ENCODE data around the gene VOPP1. TPM values are rescaled to one million over a fixed set of nuclear protein-coding genes. Genes with fewer than 3 reads are reported as not detected.

VOPP1 gene
- total and polyA plus RNA-seq, 9 of the 15 experiments (the other 6 are each of a cell fraction or from before 2014, with no cell fraction given): 8.2 to 45.8 (median 31.2) TPM

- TF ChIP-seq, protein P1, sequence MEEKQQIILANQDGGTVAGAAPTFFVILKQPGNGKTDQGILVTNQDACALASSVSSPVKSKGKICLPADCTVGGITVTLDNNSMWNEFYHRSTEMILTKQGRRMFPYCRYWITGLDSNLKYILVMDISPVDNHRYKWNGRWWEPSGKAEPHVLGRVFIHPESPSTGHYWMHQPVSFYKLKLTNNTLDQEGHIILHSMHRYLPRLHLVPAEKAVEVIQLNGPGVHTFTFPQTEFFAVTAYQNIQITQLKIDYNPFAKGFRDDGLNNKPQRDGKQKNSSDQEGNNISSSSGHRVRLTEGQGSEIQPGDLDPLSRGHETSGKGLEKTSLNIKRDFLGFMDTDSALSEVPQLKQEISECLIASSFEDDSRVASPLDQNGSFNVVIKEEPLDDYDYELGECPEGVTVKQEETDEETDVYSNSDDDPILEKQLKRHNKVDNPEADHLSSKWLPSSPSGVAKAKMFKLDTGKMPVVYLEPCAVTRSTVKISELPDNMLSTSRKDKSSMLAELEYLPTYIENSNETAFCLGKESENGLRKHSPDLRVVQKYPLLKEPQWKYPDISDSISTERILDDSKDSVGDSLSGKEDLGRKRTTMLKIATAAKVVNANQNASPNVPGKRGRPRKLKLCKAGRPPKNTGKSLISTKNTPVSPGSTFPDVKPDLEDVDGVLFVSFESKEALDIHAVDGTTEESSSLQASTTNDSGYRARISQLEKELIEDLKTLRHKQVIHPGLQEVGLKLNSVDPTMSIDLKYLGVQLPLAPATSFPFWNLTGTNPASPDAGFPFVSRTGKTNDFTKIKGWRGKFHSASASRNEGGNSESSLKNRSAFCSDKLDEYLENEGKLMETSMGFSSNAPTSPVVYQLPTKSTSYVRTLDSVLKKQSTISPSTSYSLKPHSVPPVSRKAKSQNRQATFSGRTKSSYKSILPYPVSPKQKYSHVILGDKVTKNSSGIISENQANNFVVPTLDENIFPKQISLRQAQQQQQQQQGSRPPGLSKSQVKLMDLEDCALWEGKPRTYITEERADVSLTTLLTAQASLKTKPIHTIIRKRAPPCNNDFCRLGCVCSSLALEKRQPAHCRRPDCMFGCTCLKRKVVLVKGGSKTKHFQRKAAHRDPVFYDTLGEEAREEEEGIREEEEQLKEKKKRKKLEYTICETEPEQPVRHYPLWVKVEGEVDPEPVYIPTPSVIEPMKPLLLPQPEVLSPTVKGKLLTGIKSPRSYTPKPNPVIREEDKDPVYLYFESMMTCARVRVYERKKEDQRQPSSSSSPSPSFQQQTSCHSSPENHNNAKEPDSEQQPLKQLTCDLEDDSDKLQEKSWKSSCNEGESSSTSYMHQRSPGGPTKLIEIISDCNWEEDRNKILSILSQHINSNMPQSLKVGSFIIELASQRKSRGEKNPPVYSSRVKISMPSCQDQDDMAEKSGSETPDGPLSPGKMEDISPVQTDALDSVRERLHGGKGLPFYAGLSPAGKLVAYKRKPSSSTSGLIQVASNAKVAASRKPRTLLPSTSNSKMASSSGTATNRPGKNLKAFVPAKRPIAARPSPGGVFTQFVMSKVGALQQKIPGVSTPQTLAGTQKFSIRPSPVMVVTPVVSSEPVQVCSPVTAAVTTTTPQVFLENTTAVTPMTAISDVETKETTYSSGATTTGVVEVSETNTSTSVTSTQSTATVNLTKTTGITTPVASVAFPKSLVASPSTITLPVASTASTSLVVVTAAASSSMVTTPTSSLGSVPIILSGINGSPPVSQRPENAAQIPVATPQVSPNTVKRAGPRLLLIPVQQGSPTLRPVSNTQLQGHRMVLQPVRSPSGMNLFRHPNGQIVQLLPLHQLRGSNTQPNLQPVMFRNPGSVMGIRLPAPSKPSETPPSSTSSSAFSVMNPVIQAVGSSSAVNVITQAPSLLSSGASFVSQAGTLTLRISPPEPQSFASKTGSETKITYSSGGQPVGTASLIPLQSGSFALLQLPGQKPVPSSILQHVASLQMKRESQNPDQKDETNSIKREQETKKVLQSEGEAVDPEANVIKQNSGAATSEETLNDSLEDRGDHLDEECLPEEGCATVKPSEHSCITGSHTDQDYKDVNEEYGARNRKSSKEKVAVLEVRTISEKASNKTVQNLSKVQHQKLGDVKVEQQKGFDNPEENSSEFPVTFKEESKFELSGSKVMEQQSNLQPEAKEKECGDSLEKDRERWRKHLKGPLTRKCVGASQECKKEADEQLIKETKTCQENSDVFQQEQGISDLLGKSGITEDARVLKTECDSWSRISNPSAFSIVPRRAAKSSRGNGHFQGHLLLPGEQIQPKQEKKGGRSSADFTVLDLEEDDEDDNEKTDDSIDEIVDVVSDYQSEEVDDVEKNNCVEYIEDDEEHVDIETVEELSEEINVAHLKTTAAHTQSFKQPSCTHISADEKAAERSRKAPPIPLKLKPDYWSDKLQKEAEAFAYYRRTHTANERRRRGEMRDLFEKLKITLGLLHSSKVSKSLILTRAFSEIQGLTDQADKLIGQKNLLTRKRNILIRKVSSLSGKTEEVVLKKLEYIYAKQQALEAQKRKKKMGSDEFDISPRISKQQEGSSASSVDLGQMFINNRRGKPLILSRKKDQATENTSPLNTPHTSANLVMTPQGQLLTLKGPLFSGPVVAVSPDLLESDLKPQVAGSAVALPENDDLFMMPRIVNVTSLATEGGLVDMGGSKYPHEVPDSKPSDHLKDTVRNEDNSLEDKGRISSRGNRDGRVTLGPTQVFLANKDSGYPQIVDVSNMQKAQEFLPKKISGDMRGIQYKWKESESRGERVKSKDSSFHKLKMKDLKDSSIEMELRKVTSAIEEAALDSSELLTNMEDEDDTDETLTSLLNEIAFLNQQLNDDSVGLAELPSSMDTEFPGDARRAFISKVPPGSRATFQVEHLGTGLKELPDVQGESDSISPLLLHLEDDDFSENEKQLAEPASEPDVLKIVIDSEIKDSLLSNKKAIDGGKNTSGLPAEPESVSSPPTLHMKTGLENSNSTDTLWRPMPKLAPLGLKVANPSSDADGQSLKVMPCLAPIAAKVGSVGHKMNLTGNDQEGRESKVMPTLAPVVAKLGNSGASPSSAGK (IDR thresholded peaks at IDR 0.05): peak; percentile 52; the same call in 1 of the 2 replicates
- no peak for TF ChIP-seq CHD4 (IDR thresholded peaks at IDR 0.05; ENCODE audit: insufficient read depth, insufficient replicate concordance, low read depth, low read length, poor library complexity, severe bottlenecking)
- peak; percentile 51; the same call in 1 of the 2 replicates for TF ChIP-seq ZFX (CRISPR knock-in tag; IDR thresholded peaks at IDR 0.05)
- TF ChIP-seq ZFP1 (CRISPR knock-in tag; IDR thresholded peaks at IDR 0.05): no peak
- no peak for TF ChIP-seq NR2C1 (IDR thresholded peaks at IDR 0.05)
- TF ChIP-seq NR2C1 (tag; IDR thresholded peaks at IDR 0.05): peak; percentile 17; the same call in 1 of the 2 replicates
- TF ChIP-seq DPF2 (IDR thresholded peaks at IDR 0.05): peak; percentile 24; the same call in 1 of the 2 replicates
- TF ChIP-seq MAZ (CRISPR knock-in tag; conservative IDR thresholded peaks at IDR 0.05 in 1 of 2, IDR thresholded peaks at IDR 0.05 in 1 of 2): peak; percentile 55 to 70
- 0 out of 2 replicates have a peak, but pooled peaks have one; percentile 49 for TF ChIP-seq ARID4B (CRISPR knock-in tag; IDR thresholded peaks at IDR 0.05)
- peak; percentile 79 for TF ChIP-seq CTBP1 (IDR thresholded peaks at IDR 0.05; ENCODE audit: borderline replicate concordance)
- peak; percentile 28 for TF ChIP-seq PHF20 (IDR thresholded peaks at IDR 0.05; ENCODE audit: partially characterized antibody)
These were observed 558 bp downstream of the VOPP1 start (continued) for GRCh38 chr7:55571511-55572377.
